CD14-positive monocyte (primary cell): ENCODE results near the gene TMED8. TPM values are rescaled to one million over a fixed set of nuclear protein-coding genes. Genes with fewer than 3 reads are reported as not detected.

Experiments
- DNase-seq, 3 donors: peaks; one replicate each; pipeline ENCODE4 v3.0.0-alpha.2; 2011 to 2022
- H2AFZ ChIP-seq: 2 replicates; pipeline ENCODE4 v1.6.0; 2012; ENCODE audit warnings: mild to moderate bottlenecking, low read depth, low read length, inconsistent platforms; ENCODE audit not compliant: insufficient read depth, poor library complexity, severe bottlenecking
- H3K27ac ChIP-seq, 2 donors: 1 replicate in 1 of 2; 2 replicates in 1 of 2; pipeline ENCODE4 v1.5.1; 2012 to 2013; ENCODE audit warnings: low read length in 2 of 2, control low read depth in 1 of 2, inconsistent platforms in 1 of 2, low read depth in 1 of 2, mild to moderate bottlenecking in 1 of 2
- H3K27me3 ChIP-seq, 2 donors: one replicate each; pipeline versions ENCODE4 v1.6.0 to v1.6.1; 2011 to 2013; ENCODE audit warnings: low read length in 2 of 2; ENCODE audit not compliant: control insufficient read depth in 2 of 2, insufficient read depth in 2 of 2
- H3K36me3 ChIP-seq, 2 donors: replicated peaks in 1 of 2; 1 replicate in 1 of 2; 2 replicates in 1 of 2; pipeline versions ENCODE4 v1.5.1 to v1.6.1; 2012 to 2013; ENCODE audit warnings: low read length in 2 of 2, control low read depth in 1 of 2, inconsistent platforms in 1 of 2, mild to moderate bottlenecking in 1 of 2; ENCODE audit not compliant: insufficient read depth in 2 of 2, control insufficient read depth in 1 of 2
- H3K4me1 ChIP-seq, 2 donors: 1 replicate in 1 of 2; 2 replicates in 1 of 2; pipeline versions ENCODE4 v1.5.1 to v1.6.1; 2012 to 2013; ENCODE audit warnings: low read length in 2 of 2, control low read depth in 1 of 2, inconsistent platforms in 1 of 2, mild to moderate bottlenecking in 1 of 2, moderate library complexity in 1 of 2; ENCODE audit not compliant: insufficient read depth in 2 of 2, control insufficient read depth in 1 of 2
- H3K4me2 ChIP-seq: replicated peaks from 2 replicates; pipeline ENCODE3; 2012; ENCODE audit warnings: low read length, moderate library complexity, mild to moderate bottlenecking; ENCODE audit not compliant: poor library complexity, severe bottlenecking; ENCODE audit errors: extremely low read depth
- H3K4me3 ChIP-seq, 3 experiments: fragments of 200-600 bp in 1 of 3; sonication (generic) in 1 of 3; replicated peaks in 1 of 3; 1 replicate in 2 of 3; 2 replicates in 1 of 3; pipeline ENCODE4 v1.5.1; 2011 to 2013; ENCODE audit warnings: low read length in 3 of 3, mild to moderate bottlenecking in 3 of 3, control low read depth in 2 of 3, low read depth in 2 of 3, inconsistent platforms in 1 of 3, moderate library complexity in 1 of 3
- H3K79me2 ChIP-seq: 2 replicates; pipeline ENCODE4 v1.6.0; 2012; ENCODE audit warnings: mild to moderate bottlenecking, control low read depth, inconsistent platforms, low read length, moderate library complexity; ENCODE audit not compliant: insufficient read depth
- H3K9ac ChIP-seq: 2 replicates; pipeline ENCODE4 v1.6.0; 2017; ENCODE audit warnings: low read length, mild to moderate bottlenecking; ENCODE audit not compliant: insufficient read depth, poor library complexity, severe bottlenecking
- H3K9me3 ChIP-seq, 2 donors: replicated peaks in 1 of 2; 1 replicate in 1 of 2; 2 replicates in 1 of 2; pipeline versions ENCODE4 v1.5.1 to v1.6.1; 2012 to 2013; ENCODE audit warnings: low read length in 2 of 2, control low read depth in 1 of 2; ENCODE audit not compliant: control insufficient read depth in 1 of 2, insufficient read depth in 1 of 2
- H4K20me1 ChIP-seq: 2 replicates; pipeline ENCODE4 v1.6.0; 2012; ENCODE audit warnings: mild to moderate bottlenecking, low read length, control low read depth, moderate library complexity; ENCODE audit not compliant: insufficient read depth
- H3K27ac Mint-ChIP-seq, 7 donors: one replicate each; pipeline ENCODE4 v1.8.0; 2020; ENCODE audit warnings: mild to moderate bottlenecking in 7 of 7, mixed read lengths in 7 of 7, moderate library complexity in 6 of 7, inconsistent platforms in 2 of 7
- H3K27me3 Mint-ChIP-seq, 3 donors: one replicate each; pipeline ENCODE4 v1.8.0; 2021 to 2022; ENCODE audit warnings: low read depth in 3 of 3, mild to moderate bottlenecking in 3 of 3, mixed read lengths in 3 of 3, moderate library complexity in 3 of 3, inconsistent platforms in 1 of 3
- H3K36me3 Mint-ChIP-seq, 2 donors: one replicate each; pipeline ENCODE4 v1.8.0; 2020; ENCODE audit warnings: mixed read lengths in 2 of 2, inconsistent platforms in 1 of 2, mild to moderate bottlenecking in 1 of 2
- H3K4me1 Mint-ChIP-seq: one replicate; pipeline ENCODE4 v1.8.0; 2020; ENCODE audit warnings: mild to moderate bottlenecking, mixed read lengths
- H3K4me3 Mint-ChIP-seq, 2 donors: one replicate each; pipeline ENCODE4 v1.8.0; 2020; ENCODE audit warnings: mild to moderate bottlenecking in 2 of 2, mixed read lengths in 2 of 2, moderate library complexity in 1 of 2
- H3K9me3 Mint-ChIP-seq, 7 donors: one replicate each; pipeline ENCODE4 v1.8.0; 2020 to 2022; ENCODE audit warnings: mixed read lengths in 7 of 7, mild to moderate bottlenecking in 6 of 7, moderate library complexity in 6 of 7, inconsistent platforms in 2 of 7
- CTCF ChIP-seq: fragments of 200-600 bp; IDR thresholded peaks from one replicate; pipeline ENCODE4 v1.8.0; 2022; ENCODE audit warnings: antibody characterized with exemption, mild to moderate bottlenecking
- WGBS: methylation state at CpG from one replicate; pipeline ENCODE4 v1.1.5; 2013; ENCODE audit warnings: missing lambda C conversion rate; ENCODE audit not compliant: insufficient coverage; 5-methylcytosine and 5-hydroxymethylcytosine counted together
- intact Hi-C, 2 donors: fragments of 100-400 bp; cut with micrococcal nuclease; formaldehyde crosslinking; loops; one replicate each; pipeline versions ENCODE4 v1.15.0 to v1.15.1; 2023
- polyA plus RNA-seq, 3 donors: library from polyadenylated mRNA; depleted of rRNA in 1 of 3; unstranded in 2 of 3; stranded (reverse) in 1 of 3; fragments of 300-500 nt in 2 of 3; fragments of >200 nt in 1 of 3; fragmentation: Illumina TruSeq in 2 of 3; gene quantifications; 1 replicate in 2 of 3; 2 replicates in 1 of 3; pipeline ENCODE4 v1.2.3, GENCODE V29; 2012 to 2021

The TMED8 gene
- polyA plus RNA-seq, 3 donors, result 5.4 to 6.2 (median 6.1) TPM

- DNase-seq, result no peak
- Histone ChIP-seq H3K36me3 (peaks cover 53 to 88% of the 10 kb centered on the region in 2 donors), H2AFZ (no peak overlapping the region), H3K79me2 (no peaks in the 10 kb centered on the region), H4K20me1 (no peaks in the 10 kb centered on the region), H3K4me1 (peaks cover 12 to 13% of the 10 kb centered on the region in 2 donors), H3K27me3 (no peaks in the 10 kb centered on the region), H3K9ac (no peak overlapping the region), H3K27ac (no peak overlapping the region), H3K9me3 (no peaks in the 10 kb centered on the region), H3K4me2 (no peak overlapping the region), H3K4me3 (no peak overlapping the region)
- peaks cover 13% of the 10 kb centered on the region for H3K4me1 Mint-ChIP-seq
- H3K36me3 Mint-ChIP-seq, result peaks cover 73 to 76% of the 10 kb centered on the region in 2 donors
- 96% methylated on average over 4 of the region's 4 CpGs for WGBS
- intact Hi-C loops, result no loop called here
- H3K9me3 Mint-ChIP-seq, result no peaks in the 10 kb centered on the region
- no peak overlapping the region for H3K4me3 Mint-ChIP-seq
- no peak overlapping the region for H3K27ac Mint-ChIP-seq
- TF ChIP-seq CTCF, result no peak
- H3K27me3 Mint-ChIP-seq, result no peaks in the 10 kb centered on the region
Measured at GRCh38 chr14:77340389-77340788, 36.5 kb downstream of the TMED8 start.

- Histone ChIP-seq H3K27ac (no peak overlapping the region), H3K4me2 (no peak overlapping the region), H3K36me3 (peaks cover 53 to 94% of the 10 kb centered on the region in 2 donors), H3K4me1 (peaks cover 4 to 5% of the 10 kb centered on the region in 2 donors), H2AFZ (no peak overlapping the region), H3K9ac (no peak overlapping the region), H3K79me2 (no peaks in the 10 kb centered on the region), H4K20me1 (no peaks in the 10 kb centered on the region), H3K9me3 (no peaks in the 10 kb centered on the region), H3K4me3 (no peak overlapping the region), H3K27me3 (no peaks in the 10 kb centered on the region)
- intact Hi-C loops, result no loop called here
- H3K27ac Mint-ChIP-seq, result no peak overlapping the region
- H3K36me3 Mint-ChIP-seq, result peaks cover 76 to 82% of the 10 kb centered on the region in 2 donors
- no peak overlapping the region for H3K4me3 Mint-ChIP-seq
- no peak for DNase-seq
- no CpG with 5 or more reads among the region's 1 CpG for WGBS
- H3K27me3 Mint-ChIP-seq, result no peaks in the 10 kb centered on the region
- no peaks in the 10 kb centered on the region for H3K9me3 Mint-ChIP-seq
- peaks cover 5% of the 10 kb centered on the region for H3K4me1 Mint-ChIP-seq
- TF ChIP-seq CTCF, result no peak
Measured at GRCh38 chr14:77339407-77339806, 37.5 kb downstream of the TMED8 start.
